ENCODE data around the gene NFATC1.

The NFATC1 gene

GRCh38 chr18:79568543-79569205, 172.9 kb downstream of the NFATC1 start:
- 92 to 97% methylated on average over 13 of the region's 13 CpGs for WGBS, 2 experiments (ENCODE audit: insufficient coverage in 2 of 2)
- Histone ChIP-seq H3K4me3 (ENCODE audit: extremely low read depth, insufficient read depth, low read length, poor library complexity, severe bottlenecking) (no peak overlapping the region), H3K27ac (ENCODE audit: low read depth, low read length, severe bottlenecking) (peak overlapping the region; percentile 96), H3K4me1 (ENCODE audit: control insufficient read depth, insufficient read depth, low read length, poor library complexity, severe bottlenecking) (peaks cover 38% of the 10 kb centered on the region), H3K9me3 (ENCODE audit: control insufficient read depth, low read length) (peaks cover 21% of the 10 kb centered on the region), H3K36me3 (ENCODE audit: control insufficient read depth, insufficient read depth, low read length) (no peaks in the 10 kb centered on the region)

DNA sequence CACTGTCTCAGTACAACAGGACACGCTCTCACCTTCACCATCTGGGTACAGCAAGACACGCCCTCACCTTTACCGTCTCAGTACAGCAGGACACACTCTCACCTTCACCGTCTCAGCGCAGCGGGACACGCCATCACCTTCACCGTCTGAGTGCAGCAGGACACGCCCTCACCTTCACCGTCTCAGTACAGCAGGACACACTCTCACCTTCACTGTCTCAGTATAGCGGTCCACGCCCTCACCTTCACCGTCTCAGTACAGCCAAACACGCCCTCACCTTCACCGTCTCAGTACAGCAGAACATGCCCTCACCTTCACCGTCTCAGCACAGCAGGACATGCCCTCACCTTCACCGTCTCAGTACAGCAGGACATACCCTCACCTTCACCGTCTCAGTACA, 174.0 kb downstream of the NFATC1 start:
- Histone ChIP-seq H3K36me3 (ENCODE audit: control insufficient read depth, insufficient read depth, low read length) (no peaks in the 10 kb centered on the region), H3K9me3 (ENCODE audit: control insufficient read depth, low read length) (peaks cover 28% of the 10 kb centered on the region), H3K27ac (ENCODE audit: low read depth, low read length, severe bottlenecking) (no peak overlapping the region), H3K4me1 (ENCODE audit: control insufficient read depth, insufficient read depth, low read length, poor library complexity, severe bottlenecking) (peaks cover 38% of the 10 kb centered on the region), H3K4me3 (ENCODE audit: extremely low read depth, insufficient read depth, low read length, poor library complexity, severe bottlenecking) (no peak overlapping the region)
- 87 to 88% methylated on average over 16 to 18 of the region's 18 CpGs for WGBS, 2 experiments (ENCODE audit: insufficient coverage in 2 of 2)

- 63 to 65% methylated on average over 18 to 21 of the region's 26 CpGs for WGBS, 2 experiments (ENCODE audit: insufficient coverage in 2 of 2)
- Histone ChIP-seq H3K27ac (ENCODE audit: low read depth, low read length, severe bottlenecking) (peak overlapping the region; percentile 11), H3K4me1 (ENCODE audit: control insufficient read depth, insufficient read depth, low read length, poor library complexity, severe bottlenecking) (peaks cover 38% of the 10 kb centered on the region), H3K4me3 (ENCODE audit: extremely low read depth, insufficient read depth, low read length, poor library complexity, severe bottlenecking) (no peak overlapping the region), H3K9me3 (ENCODE audit: control insufficient read depth, low read length) (peaks cover 28% of the 10 kb centered on the region), H3K36me3 (ENCODE audit: control insufficient read depth, insufficient read depth, low read length) (no peaks in the 10 kb centered on the region)
Observed at GRCh38 chr18:79570266-79571201, 174.8 kb downstream of the NFATC1 start.

- Histone ChIP-seq H3K36me3 (ENCODE audit: control insufficient read depth, insufficient read depth, low read length) (no peaks in the 10 kb centered on the region), H3K27ac (ENCODE audit: low read depth, low read length, severe bottlenecking) (no peak overlapping the region), H3K4me3 (ENCODE audit: extremely low read depth, insufficient read depth, low read length, poor library complexity, severe bottlenecking) (no peak overlapping the region), H3K9me3 (ENCODE audit: control insufficient read depth, low read length) (peaks cover 28% of the 10 kb centered on the region), H3K4me1 (ENCODE audit: control insufficient read depth, insufficient read depth, low read length, poor library complexity, severe bottlenecking) (peaks cover 38% of the 10 kb centered on the region)
- WGBS, 2 experiments (ENCODE audit: insufficient coverage in 2 of 2), result 84 to 92% methylated on average over 25 to 31 of the region's 38 CpGs
Observed at GRCh38 chr18:79571211-79572092, 175.7 kb downstream of the NFATC1 start.

DNA sequence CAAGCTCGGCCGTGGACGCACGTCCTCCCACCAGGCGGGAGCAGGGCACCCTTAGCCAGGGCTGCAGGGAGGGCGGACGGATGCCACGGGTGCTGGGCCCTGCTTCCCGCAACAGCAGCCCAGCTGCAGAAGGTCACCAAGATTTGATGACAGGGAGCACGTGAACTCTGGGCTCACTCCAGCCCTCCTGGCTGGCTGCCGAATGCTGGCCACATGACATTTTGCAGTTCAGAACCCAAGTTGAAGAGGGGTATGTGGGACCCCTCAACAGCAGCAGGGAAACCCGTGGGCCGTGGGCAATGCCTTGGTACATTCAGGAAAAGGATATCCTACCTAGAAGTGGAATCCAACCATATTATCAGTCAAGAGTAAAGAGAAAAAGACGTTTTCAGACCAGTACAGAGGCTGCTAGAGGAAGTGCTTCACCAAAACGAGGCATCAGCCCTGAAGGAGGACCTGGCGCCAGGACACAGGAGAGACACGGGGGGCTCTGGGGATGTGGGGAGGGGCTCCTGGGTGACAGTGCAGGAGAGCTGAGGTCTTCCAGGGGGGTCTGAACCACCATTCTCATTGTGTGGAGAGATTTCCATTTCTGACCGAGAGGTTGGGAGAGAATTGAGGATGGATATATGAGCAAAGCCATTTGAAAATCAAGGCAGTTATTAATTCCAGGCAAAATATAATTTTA, 176.5 kb downstream of the NFATC1 start:
- no peak overlapping the region for H3K27ac ChIP-seq (ENCODE audit: low read depth, low read length, severe bottlenecking)
- peaks cover 35% of the 10 kb centered on the region for H3K4me1 ChIP-seq (ENCODE audit: control insufficient read depth, insufficient read depth, low read length, poor library complexity, severe bottlenecking)
- no peak overlapping the region for H3K4me3 ChIP-seq (ENCODE audit: extremely low read depth, insufficient read depth, low read length, poor library complexity, severe bottlenecking)
- no peaks in the 10 kb centered on the region for H3K36me3 ChIP-seq (ENCODE audit: control insufficient read depth, insufficient read depth, low read length)
- 89 to 90% methylated on average over 16 to 17 of the region's 18 CpGs for WGBS, 2 experiments (ENCODE audit: insufficient coverage in 2 of 2)
- peaks cover 28% of the 10 kb centered on the region for H3K9me3 ChIP-seq (ENCODE audit: control insufficient read depth, low read length)

DNA sequence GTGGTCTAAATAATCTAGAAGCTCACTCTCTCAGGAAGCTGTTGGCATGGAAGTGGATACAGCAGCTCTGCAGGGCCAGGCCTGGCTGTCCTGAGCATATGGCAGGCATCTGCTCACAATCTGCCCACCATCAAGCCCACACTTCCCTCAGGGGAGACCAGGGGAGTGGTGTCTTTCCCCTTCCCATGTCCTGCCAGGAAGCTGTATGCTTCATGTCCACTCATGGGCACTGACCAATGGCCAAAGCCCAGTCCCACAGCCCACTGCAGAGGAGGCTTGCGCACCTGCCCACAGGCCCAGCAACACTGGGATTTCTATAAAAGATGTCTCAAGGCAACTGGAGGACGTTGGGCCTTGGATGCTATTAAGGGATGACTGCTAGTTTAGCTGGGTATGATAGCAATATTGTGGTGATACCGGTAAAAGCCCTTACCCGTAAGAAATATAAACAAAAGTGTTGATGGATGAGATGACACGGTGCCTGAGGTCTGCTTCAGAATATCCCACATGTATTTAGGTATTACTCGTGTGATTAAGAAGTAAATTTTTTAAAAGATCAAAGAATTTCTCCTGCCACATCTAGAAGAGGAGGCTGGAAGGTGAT, 177.2 kb downstream of the NFATC1 start:
- Histone ChIP-seq H3K36me3 (ENCODE audit: control insufficient read depth, insufficient read depth, low read length) (no peaks in the 10 kb centered on the region), H3K4me3 (ENCODE audit: extremely low read depth, insufficient read depth, low read length, poor library complexity, severe bottlenecking) (no peak overlapping the region), H3K27ac (ENCODE audit: low read depth, low read length, severe bottlenecking) (no peak overlapping the region), H3K9me3 (ENCODE audit: control insufficient read depth, low read length) (peaks cover 28% of the 10 kb centered on the region), H3K4me1 (ENCODE audit: control insufficient read depth, insufficient read depth, low read length, poor library complexity, severe bottlenecking) (peaks cover 37% of the 10 kb centered on the region)
- 90 to 96% methylated on average over 4 to 5 of the region's 6 CpGs for WGBS, 2 experiments (ENCODE audit: insufficient coverage in 2 of 2)

GRCh38 chr18:79573921-79574491, 178.3 kb downstream of the NFATC1 start:
- H3K9me3 ChIP-seq (ENCODE audit: control insufficient read depth, low read length), result peaks cover 28% of the 10 kb centered on the region
- 86 to 96% methylated on average over 23 to 24 of the region's 24 CpGs for WGBS, 2 experiments (ENCODE audit: insufficient coverage in 2 of 2)
- H3K4me3 ChIP-seq (ENCODE audit: extremely low read depth, insufficient read depth, low read length, poor library complexity, severe bottlenecking), result no peak overlapping the region
- H3K36me3 ChIP-seq (ENCODE audit: control insufficient read depth, insufficient read depth, low read length), result no peaks in the 10 kb centered on the region
- peaks cover 28% of the 10 kb centered on the region for H3K4me1 ChIP-seq (ENCODE audit: control insufficient read depth, insufficient read depth, low read length, poor library complexity, severe bottlenecking)
- H3K27ac ChIP-seq (ENCODE audit: low read depth, low read length, severe bottlenecking), result no peak overlapping the region

DNA sequence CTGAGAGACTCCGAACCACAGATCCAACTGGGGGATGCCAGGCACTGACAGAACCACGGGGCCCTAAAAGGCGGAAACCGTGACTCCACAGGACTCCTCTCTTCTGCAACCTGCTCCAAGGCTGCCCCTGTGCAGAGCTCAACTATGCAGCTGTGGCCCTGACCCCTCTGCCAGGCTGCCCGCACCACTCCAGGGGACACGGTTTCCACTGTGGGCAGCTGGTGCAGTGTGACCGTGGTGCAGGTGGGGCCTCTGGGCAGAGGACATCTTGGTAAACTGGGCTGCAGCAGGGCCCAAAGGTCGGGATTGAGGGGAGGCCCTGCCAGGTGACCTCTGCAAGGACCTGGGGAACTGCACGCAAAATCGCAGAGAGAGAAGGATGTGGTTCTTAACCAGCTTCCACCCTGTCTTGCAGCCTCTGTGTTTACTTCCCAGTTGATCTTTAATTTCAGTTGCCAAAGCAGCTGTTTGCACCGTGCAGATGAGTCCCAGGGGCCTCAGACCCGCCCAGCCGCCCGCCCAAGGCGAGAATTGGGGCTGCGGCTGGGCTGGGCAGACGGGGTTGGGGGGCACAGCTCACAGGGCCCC, 179.3 kb downstream of the NFATC1 start:
- WGBS, 2 experiments (ENCODE audit: insufficient coverage in 2 of 2), result 95 to 96% methylated on average over 15 to 17 of the region's 17 CpGs
- H3K27ac ChIP-seq (ENCODE audit: low read depth, low read length, severe bottlenecking), result no peak overlapping the region

DNA sequence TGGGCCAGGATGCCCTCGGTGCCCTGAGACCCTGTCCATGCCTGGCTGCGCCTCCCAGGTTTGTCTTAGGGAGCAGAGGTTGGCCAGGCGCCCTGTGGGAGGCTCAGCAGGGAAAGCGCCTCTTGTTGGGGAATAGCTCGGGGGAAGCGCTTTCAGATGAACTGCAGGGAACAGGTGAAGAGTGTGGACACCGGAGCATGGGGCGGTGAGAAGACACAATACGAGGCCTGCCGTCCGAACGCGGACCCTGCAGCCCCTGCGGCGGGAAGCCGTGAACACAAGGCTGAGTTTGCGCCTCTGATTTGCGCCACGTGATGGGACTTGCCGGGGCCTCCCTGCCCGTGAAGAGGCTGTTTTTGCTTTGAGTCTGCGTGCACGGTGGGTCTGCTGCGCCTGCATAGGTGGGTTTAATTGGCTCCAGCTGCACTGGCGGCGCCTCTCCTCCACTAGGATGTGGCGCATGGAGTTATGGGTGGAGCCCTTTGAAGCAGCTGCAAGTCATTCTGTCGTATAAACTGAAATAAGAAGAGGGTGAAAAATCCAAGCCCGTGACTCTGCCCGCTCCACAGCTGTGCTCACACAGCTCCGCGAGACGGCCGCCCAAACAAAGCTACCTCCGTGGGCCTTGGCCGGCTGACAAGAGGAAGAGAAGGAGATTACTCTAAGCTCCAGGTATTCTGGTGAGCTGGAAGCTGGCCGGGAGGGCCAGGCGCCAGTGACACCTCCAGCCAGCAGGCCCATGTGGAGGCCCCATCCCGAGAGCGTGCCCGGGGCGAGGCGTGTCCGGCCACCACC, 180.4 kb downstream of the NFATC1 start:
- Histone ChIP-seq H3K4me1 (ENCODE audit: control insufficient read depth, insufficient read depth, low read length, poor library complexity, severe bottlenecking) (peaks cover 16% of the 10 kb centered on the region), H3K9me3 (ENCODE audit: control insufficient read depth, low read length) (peaks cover 28% of the 10 kb centered on the region), H3K36me3 (ENCODE audit: control insufficient read depth, insufficient read depth, low read length) (no peaks in the 10 kb centered on the region), H3K4me3 (ENCODE audit: extremely low read depth, insufficient read depth, low read length, poor library complexity, severe bottlenecking) (no peak overlapping the region), H3K27ac (ENCODE audit: low read depth, low read length, severe bottlenecking) (no peak overlapping the region)
- WGBS, 2 experiments (ENCODE audit: insufficient coverage in 2 of 2), result 89 to 94% methylated on average over 44 of the region's 44 CpGs

More for the DNA sequence above, 179.3 kb downstream of the NFATC1 start:
- no peaks in the 10 kb centered on the region for H3K36me3 ChIP-seq (ENCODE audit: control insufficient read depth, insufficient read depth, low read length)
- no peak overlapping the region for H3K4me3 ChIP-seq (ENCODE audit: extremely low read depth, insufficient read depth, low read length, poor library complexity, severe bottlenecking)
- peaks cover 26% of the 10 kb centered on the region for H3K4me1 ChIP-seq (ENCODE audit: control insufficient read depth, insufficient read depth, low read length, poor library complexity, severe bottlenecking)
- peaks cover 28% of the 10 kb centered on the region for H3K9me3 ChIP-seq (ENCODE audit: control insufficient read depth, low read length)
